ENCODE results near the gene PDE4A. TPM values are rescaled to one million over a fixed set of nuclear protein-coding genes. Genes with fewer than 3 reads are reported as not detected.

The PDE4A gene
- total and polyA plus RNA-seq, 10 of the 15 experiments (the other 5 are each of a cell fraction or from before 2014, with no cell fraction given): 0.24 to 13.3 (median 4.9) TPM

GRCh38 chr19:10402441-10403038 is 17.8 kb upstream of the PDE4A start:
- DNase-seq (ENCODE audit: low read depth, low spot score) (no peak), ATAC-seq (no peak), FAIRE-seq (no peak)
- Histone ChIP-seq H3K4me1 (ENCODE audit: control insufficient read depth, insufficient read depth, low read length) (peaks cover 27% of the 10 kb centered on the region), H3K27me3 (replicated peaks in 1 of 2; ENCODE audit: control insufficient read depth in 2 of 2, insufficient read depth in 2 of 2, low read length in 1 of 2) (peaks cover 0 to 3% of the 10 kb centered on the region in 2 experiments; a peak in 2 of 4 replicates), H3K36me3 (ENCODE audit: control insufficient read depth in 2 of 2, insufficient read depth in 2 of 2, low read length in 1 of 2) (peaks cover 0 to 4% of the 10 kb centered on the region in 2 experiments; a peak in 3 of 4 replicates), H3K9ac (ENCODE audit: control insufficient read depth, insufficient read depth, low read length) (peak overlapping the region; percentile 94), H4K20me1 (ENCODE audit: control insufficient read depth, insufficient read depth) (0 out of 2 replicates have a peak, but pooled peaks cover 3% of the 10 kb centered on the region), H3K4me2 (ENCODE audit: control insufficient read depth, insufficient read depth) (peak overlapping the region; percentile 91), H3K9me3 (replicated peaks; ENCODE audit: control insufficient read depth, insufficient read depth, low read length) (no peaks in the 10 kb centered on the region), H3K79me2 (ENCODE audit: control insufficient read depth, insufficient read depth, low read length) (peaks cover 50% of the 10 kb centered on the region), H3K4me3 (peak overlapping the region; percentile 95), H3K27ac (ENCODE audit: control insufficient read depth, insufficient read depth) (peak overlapping the region; percentile 82), H2AFZ (ENCODE audit: control insufficient read depth, low read depth, low read length) (no peak overlapping the region)
- TF ChIP-seq, protein P1, sequence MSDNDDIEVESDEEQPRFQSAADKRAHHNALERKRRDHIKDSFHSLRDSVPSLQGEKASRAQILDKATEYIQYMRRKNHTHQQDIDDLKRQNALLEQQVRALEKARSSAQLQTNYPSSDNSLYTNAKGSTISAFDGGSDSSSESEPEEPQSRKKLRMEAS (IDR thresholded peaks at IDR 0.05; ENCODE audit: low read depth, low read length): no peak; the same call in 1 of the 2 replicates
- TF ChIP-seq SMAD5 (IDR thresholded peaks at IDR 0.05; ENCODE audit: low read depth): no peak
- 0 out of 4 replicates have a peak, but pooled peaks of 1 of the 2 experiments have one; percentile 39 for TF ChIP-seq ETV6 (conservative IDR thresholded peaks at IDR 0.05 in 1 of 2, IDR thresholded peaks at IDR 0.05 in 1 of 2; ENCODE audit: borderline replicate concordance in 1 of 2, low read depth in 1 of 2)
- TF ChIP-seq IKZF1 (conservative IDR thresholded peaks at IDR 0.05): peak; percentile 39
- TF ChIP-seq, protein P2, sequence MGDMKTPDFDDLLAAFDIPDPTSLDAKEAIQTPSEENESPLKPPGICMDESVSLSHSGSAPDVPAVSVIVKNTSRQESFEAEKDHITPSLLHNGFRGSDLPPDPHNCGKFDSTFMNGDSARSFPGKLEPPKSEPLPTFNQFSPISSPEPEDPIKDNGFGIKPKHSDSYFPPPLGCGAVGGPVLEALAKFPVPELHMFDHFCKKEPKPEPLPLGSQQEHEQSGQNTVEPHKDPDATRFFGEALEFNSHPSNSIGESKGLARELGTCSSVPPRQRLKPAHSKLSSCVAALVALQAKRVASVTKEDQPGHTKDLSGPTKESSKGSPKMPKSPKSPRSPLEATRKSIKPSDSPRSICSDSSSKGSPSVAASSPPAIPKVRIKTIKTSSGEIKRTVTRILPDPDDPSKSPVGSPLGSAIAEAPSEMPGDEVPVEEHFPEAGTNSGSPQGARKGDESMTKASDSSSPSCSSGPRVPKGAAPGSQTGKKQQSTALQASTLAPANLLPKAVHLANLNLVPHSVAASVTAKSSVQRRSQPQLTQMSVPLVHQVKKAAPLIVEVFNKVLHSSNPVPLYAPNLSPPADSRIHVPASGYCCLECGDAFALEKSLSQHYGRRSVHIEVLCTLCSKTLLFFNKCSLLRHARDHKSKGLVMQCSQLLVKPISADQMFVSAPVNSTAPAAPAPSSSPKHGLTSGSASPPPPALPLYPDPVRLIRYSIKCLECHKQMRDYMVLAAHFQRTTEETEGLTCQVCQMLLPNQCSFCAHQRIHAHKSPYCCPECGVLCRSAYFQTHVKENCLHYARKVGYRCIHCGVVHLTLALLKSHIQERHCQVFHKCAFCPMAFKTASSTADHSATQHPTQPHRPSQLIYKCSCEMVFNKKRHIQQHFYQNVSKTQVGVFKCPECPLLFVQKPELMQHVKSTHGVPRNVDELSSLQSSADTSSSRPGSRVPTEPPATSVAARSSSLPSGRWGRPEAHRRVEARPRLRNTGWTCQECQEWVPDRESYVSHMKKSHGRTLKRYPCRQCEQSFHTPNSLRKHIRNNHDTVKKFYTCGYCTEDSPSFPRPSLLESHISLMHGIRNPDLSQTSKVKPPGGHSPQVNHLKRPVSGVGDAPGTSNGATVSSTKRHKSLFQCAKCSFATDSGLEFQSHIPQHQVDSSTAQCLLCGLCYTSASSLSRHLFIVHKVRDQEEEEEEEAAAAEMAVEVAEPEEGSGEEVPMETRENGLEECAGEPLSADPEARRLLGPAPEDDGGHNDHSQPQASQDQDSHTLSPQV (IDR thresholded peaks at IDR 0.05): no peak
- TF ChIP-seq MYC (IDR thresholded peaks at IDR 0.05; ENCODE audit: insufficient read depth, insufficient read length, insufficient replicate concordance, low read length, severe bottlenecking): no peak
- TF ChIP-seq, protein P3, sequence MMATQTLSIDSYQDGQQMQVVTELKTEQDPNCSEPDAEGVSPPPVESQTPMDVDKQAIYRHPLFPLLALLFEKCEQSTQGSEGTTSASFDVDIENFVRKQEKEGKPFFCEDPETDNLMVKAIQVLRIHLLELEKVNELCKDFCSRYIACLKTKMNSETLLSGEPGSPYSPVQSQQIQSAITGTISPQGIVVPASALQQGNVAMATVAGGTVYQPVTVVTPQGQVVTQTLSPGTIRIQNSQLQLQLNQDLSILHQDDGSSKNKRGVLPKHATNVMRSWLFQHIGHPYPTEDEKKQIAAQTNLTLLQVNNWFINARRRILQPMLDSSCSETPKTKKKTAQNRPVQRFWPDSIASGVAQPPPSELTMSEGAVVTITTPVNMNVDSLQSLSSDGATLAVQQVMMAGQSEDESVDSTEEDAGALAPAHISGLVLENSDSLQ (IDR thresholded peaks at IDR 0.05): no peak
- intact Hi-C loops (cut with micrococcal nuclease; ENCODE audit: unreplicated experiment): loop anchor here (1.0 to 10.0 kb wide), 4 partner anchors 22 to 165 kb away; partner anchors contain the start of genes CDKN2D, KEAP1, KRI1 and TYK2
- ChIA-PET POLR2A (interaction anchor here (0.8 to 8.3 kb wide), 6 partner anchors 16 to 305 kb away, joined by 3 to 122 read pairs (median 4); partner anchors contain the start of genes ICAM1, ICAM5 and PDE4A), RAD21 (ENCODE audit: unreplicated experiment) (interaction anchor here (1.2 to 7.8 kb wide), 5 partner anchors 15 to 142 kb away, joined by 3 to 209 read pairs (median 14); partner anchors contain the start of genes ICAM1 and PDE4A), CTCF (interaction anchor here (0.6 to 28.5 kb wide), 6 partner anchors 12 to 299 kb away, joined by 4 to 1053 read pairs (median 12); partner anchors contain the start of gene PDE4A), SMC1A (ENCODE audit: uncharacterized antibody, unreplicated experiment) (interaction anchor here (1.0 to 7.4 kb wide), 4 partner anchors 10 to 143 kb away, joined by 4 to 124 read pairs (median 8); no protein-coding TSS in a partner anchor)
- WGBS (ENCODE audit: insufficient coverage, insufficient replicate concordance, low lambda C conversion rate, missing lambda C conversion rate): 2% methylated on average over 15 of the region's 15 CpGs
- in situ Hi-C loops (cut with MboI): no loop called here
- no TSS peak for BruUV-seq (replicated peaks)

All from GM12878 (cell line).